ENCODE data around the gene ATP8B4. TPM values are rescaled to one million over a fixed set of nuclear protein-coding genes. Genes with fewer than 3 reads are reported as not detected.
A peak's percentile ranks its signal among the peaks of the same experiment; 100 is the strongest.

Gene ATP8B4
- total and polyA plus RNA-seq, 2 of the 8 experiments (the other 6 are each of a cell fraction or from before 2014, with no cell fraction given) = 0.17 to 0.24 TPM

GRCh38 chr15:50138391-50138790 is 19.4 kb upstream of the ATP8B4 start:
- Histone ChIP-seq H3K4me1 (replicated peaks in 1 of 4; ENCODE audit: control insufficient read depth in 3 of 4, insufficient read depth in 4 of 4, low read length in 3 of 4) (peaks cover 0 to 3% (median 0%) of the 10 kb centered on the region in 4 experiments; a peak in 1 of 7 replicates), H2BK5ac (ENCODE audit: low read depth, low read length) (no peak overlapping the region), H3K36me3 (ENCODE audit: control insufficient read depth in 2 of 4, insufficient read depth in 4 of 4, low read length in 3 of 4) (no peaks in the 10 kb centered on the region), H3K56ac (replicated peaks; ENCODE audit: insufficient read length, low read depth, low read length) (no peak overlapping the region), H3K23me2 (ENCODE audit: low read depth, low read length) (no peaks in the 10 kb centered on the region), H3K79me1 (ENCODE audit: low read depth, low read length) (no peaks in the 10 kb centered on the region), H3K9me3 (ENCODE audit: insufficient read depth in 2 of 2, low read depth in 1 of 2, low read length in 1 of 2) (no peaks in the 10 kb centered on the region), H2BK20ac (ENCODE audit: low read length) (no peak overlapping the region), H2BK120ac (replicated peaks; ENCODE audit: low read depth, low read length) (no peak overlapping the region), H3K4ac (replicated peaks; ENCODE audit: insufficient read length, low read depth, low read length) (no peak overlapping the region), H3K14ac (ENCODE audit: insufficient read length) (no peak overlapping the region), H2BK15ac (ENCODE audit: low read length) (no peak overlapping the region), H3K4me3 (ENCODE audit: extremely low read depth in 1 of 4, insufficient read depth in 2 of 4, low read depth in 3 of 4, low read length in 4 of 4) (no peak overlapping the region), H3K27me3 (replicated peaks in 1 of 4; ENCODE audit: control insufficient read depth in 3 of 4, extremely low read depth in 1 of 4, insufficient read depth in 3 of 4, low read length in 3 of 4) (no peaks in the 10 kb centered on the region), H3K79me2 (ENCODE audit: control insufficient read depth in 1 of 2, insufficient read depth in 2 of 2, low read length in 2 of 2) (no peaks in the 10 kb centered on the region), H2BK12ac (ENCODE audit: low read depth, low read length) (no peak overlapping the region), H2AK5ac (ENCODE audit: low read depth, low read length) (no peak overlapping the region), H3K27ac (ENCODE audit: low read depth, low read length) (no peak overlapping the region), H4K8ac (ENCODE audit: extremely low read depth, insufficient read depth, low read length) (no peak overlapping the region), H2AFZ (ENCODE audit: low read length) (no peak overlapping the region), H3K18ac (ENCODE audit: extremely low read depth, low read length) (no peak overlapping the region), H4K91ac (replicated peaks; ENCODE audit: insufficient read length, low read length) (no peak overlapping the region), H3K4me2 (ENCODE audit: insufficient read depth in 1 of 2, low read depth in 2 of 2, low read length in 2 of 2) (no peak overlapping the region), H3K9ac (replicated peaks in 1 of 4; ENCODE audit: extremely low read depth in 1 of 4, low read depth in 3 of 4, low read length in 3 of 4) (no peak overlapping the region), H3K23ac (ENCODE audit: insufficient read length) (no peak overlapping the region), H4K5ac (ENCODE audit: insufficient read length, low read depth, low read length) (no peak overlapping the region), H4K20me1 (replicated peaks in 1 of 2; ENCODE audit: control insufficient read depth in 1 of 2, insufficient read depth in 2 of 2, low read length in 2 of 2) (no peaks in the 10 kb centered on the region)
- no peak for DNase-seq (ENCODE audit: low read depth in 1 of 2, low spot score in 2 of 2)
- TF ChIP-seq CTCF (IDR thresholded peaks at IDR 0.05; ENCODE audit: control extremely low read depth in 1 of 3, insufficient read depth in 1 of 3, low read depth in 1 of 3, low read length in 3 of 3) = peak in 2 of 3 experiments; percentile 30 to 40; a peak in 2 of 4 replicates
- TF ChIP-seq KDM4A (IDR thresholded peaks at IDR 0.05; ENCODE audit: low read depth, low read length, severe bottlenecking) = no peak
- peak; percentile 48 to 52 for TF ChIP-seq RAD21 (IDR thresholded peaks at IDR 0.05 in 1 of 2, conservative IDR thresholded peaks at IDR 0.05 in 1 of 2; ENCODE audit: low read depth in 2 of 2, low read length in 2 of 2)
- ChIA-PET POLR2A (ENCODE audit: partially characterized antibody) (no interaction called here), CTCF (ENCODE audit: partially characterized antibody) (interaction anchor here (0.9 to 2.0 kb wide), 7 partner anchors 10 to 262 kb away, joined by 3 to 16 read pairs (median 7); partner anchors contain the start of gene ATP8B4)
- no peak for FAIRE-seq
